ENCODE data around the gene HSPB8. TPM values are rescaled to one million over a fixed set of nuclear protein-coding genes. Genes with fewer than 3 reads are reported as not detected.

HSPB8 gene
- polyA plus RNA-seq, 1 of the 3 experiments (the other 2 are of a cell fraction), result 1.2 TPM

DNA sequence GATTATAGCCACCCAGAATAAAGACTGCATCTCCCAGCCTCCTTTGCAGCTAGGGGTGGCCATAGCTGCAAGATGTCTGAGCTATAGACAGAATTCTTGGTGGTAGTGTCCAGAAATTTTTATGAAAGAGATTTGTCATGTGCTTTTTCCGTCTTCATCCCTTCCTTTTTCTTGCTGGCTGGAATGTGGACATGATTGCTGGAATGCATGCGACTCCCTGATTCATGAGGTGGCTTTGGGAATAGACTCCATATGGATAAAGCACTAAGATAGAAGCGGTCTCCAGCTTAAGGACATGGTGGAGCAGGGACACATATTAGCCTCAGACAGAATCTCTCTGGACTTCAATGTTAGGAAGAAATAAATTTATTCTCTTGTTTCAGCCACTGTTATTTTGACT is 10.0 kb upstream of the HSPB8 start:
- no peaks in the 10 kb centered on the region for H4K20me1 ChIP-seq (ENCODE audit: insufficient read depth)
- no peak overlapping the region for H3K9ac ChIP-seq
- H3K4me3 ChIP-seq (ENCODE audit: low read depth in 2 of 2, low read length in 1 of 2), result no peak overlapping the region
- CTCF ChIA-PET, result interaction anchor here (1.0 kb wide), 1 partner anchor 8 kb away, joined by 3 read pairs; no protein-coding TSS in a partner anchor
- H3K4me2 ChIP-seq, result no peak overlapping the region
- 46% methylated on average over 3 of the region's 3 CpGs for WGBS (ENCODE audit: low lambda C conversion rate)
- no peaks in the 10 kb centered on the region for H3K79me2 ChIP-seq (ENCODE audit: insufficient read depth)
- no peak overlapping the region for H2AFZ ChIP-seq (ENCODE audit: low read depth)
- no peaks in the 10 kb centered on the region for H3K9me2 ChIP-seq
- H3F3A ChIP-seq (replicated peaks; ENCODE audit: insufficient read depth), result no peaks in the 10 kb centered on the region
- no peaks in the 10 kb centered on the region for H3K36me3 ChIP-seq (replicated peaks in 1 of 2; ENCODE audit: control insufficient read depth in 1 of 2, insufficient read depth in 2 of 2, low read length in 1 of 2)
- no peak overlapping the region for H3K27ac ChIP-seq (ENCODE audit: low read depth in 2 of 2, low read length in 1 of 2)
- no peaks in the 10 kb centered on the region for H3K27me3 ChIP-seq (ENCODE audit: insufficient read depth)
- no peak for DNase-seq
- POLR2A ChIA-PET, result no interaction called here
- H3K9me3 ChIP-seq, result no peaks in the 10 kb centered on the region
- TF ChIP-seq GATA2 (CRISPR knock-in tag; IDR thresholded peaks at IDR 0.05) (no peak), FOXM1 (IDR thresholded peaks at IDR 0.05; ENCODE audit: low read depth) (no peak), SIN3A (IDR thresholded peaks at IDR 0.05; ENCODE audit: borderline replicate concordance, low read depth, low read length) (no peak), EP300 (IDR thresholded peaks at IDR 0.05; ENCODE audit: borderline replicate concordance in 1 of 2, low read depth in 1 of 2, low read length in 1 of 2) (no peak), RXRA (IDR thresholded peaks at IDR 0.05; ENCODE audit: borderline replicate concordance, low read depth) (no peak), RCOR1 (IDR thresholded peaks at IDR 0.05; ENCODE audit: low read length) (no peak)
- TF ChIP-seq, protein P1, sequence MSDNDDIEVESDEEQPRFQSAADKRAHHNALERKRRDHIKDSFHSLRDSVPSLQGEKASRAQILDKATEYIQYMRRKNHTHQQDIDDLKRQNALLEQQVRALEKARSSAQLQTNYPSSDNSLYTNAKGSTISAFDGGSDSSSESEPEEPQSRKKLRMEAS (IDR thresholded peaks at IDR 0.05; ENCODE audit: low read depth), result no peak
- TF ChIP-seq, protein P2, sequence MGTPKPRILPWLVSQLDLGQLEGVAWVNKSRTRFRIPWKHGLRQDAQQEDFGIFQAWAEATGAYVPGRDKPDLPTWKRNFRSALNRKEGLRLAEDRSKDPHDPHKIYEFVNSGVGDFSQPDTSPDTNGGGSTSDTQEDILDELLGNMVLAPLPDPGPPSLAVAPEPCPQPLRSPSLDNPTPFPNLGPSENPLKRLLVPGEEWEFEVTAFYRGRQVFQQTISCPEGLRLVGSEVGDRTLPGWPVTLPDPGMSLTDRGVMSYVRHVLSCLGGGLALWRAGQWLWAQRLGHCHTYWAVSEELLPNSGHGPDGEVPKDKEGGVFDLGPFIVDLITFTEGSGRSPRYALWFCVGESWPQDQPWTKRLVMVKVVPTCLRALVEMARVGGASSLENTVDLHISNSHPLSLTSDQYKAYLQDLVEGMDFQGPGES (IDR thresholded peaks at IDR 0.05; ENCODE audit: low read depth, low read length), result no peak
- peaks cover 0 to 3% of the 10 kb centered on the region in 2 experiments; a peak in 1 of 4 replicates for H3K4me1 ChIP-seq (ENCODE audit: control insufficient read depth in 1 of 2, insufficient read depth in 2 of 2, low read depth in 1 of 2, low read length in 1 of 2)

DNA sequence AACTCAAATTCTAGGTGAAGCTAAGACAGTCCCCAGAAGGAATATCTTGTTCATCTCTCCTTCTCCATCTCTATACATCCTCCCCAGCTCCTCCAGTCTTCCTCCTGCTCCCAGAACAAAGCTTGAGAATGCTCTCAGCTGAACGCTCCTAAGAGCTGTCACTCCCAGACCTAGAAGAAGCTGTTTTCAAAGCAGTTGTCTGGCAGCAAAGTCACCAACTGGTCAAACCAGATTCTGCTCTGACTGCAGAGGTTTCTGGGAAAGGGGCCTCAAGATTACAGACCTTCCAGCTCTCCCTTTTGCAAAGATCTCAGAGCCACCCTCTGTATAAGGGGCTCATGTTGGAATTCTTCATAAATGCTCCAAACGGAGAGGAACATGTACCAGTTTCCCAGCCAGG is 9.6 kb upstream of the HSPB8 start:
- H3F3A ChIP-seq (replicated peaks; ENCODE audit: insufficient read depth), result no peaks in the 10 kb centered on the region
- no peaks in the 10 kb centered on the region for H3K79me2 ChIP-seq (ENCODE audit: insufficient read depth)
- TF ChIP-seq, protein P1 (IDR thresholded peaks at IDR 0.05; ENCODE audit: low read depth), result no peak
- TF ChIP-seq EZH2phosphoT487 (IDR thresholded peaks at IDR 0.05; ENCODE audit: borderline replicate concordance, low read depth) (no peak), GATA2 (CRISPR knock-in tag; IDR thresholded peaks at IDR 0.05) (no peak), ELF1 (IDR thresholded peaks at IDR 0.05) (no peak), CHD2 (IDR thresholded peaks at IDR 0.05; ENCODE audit: low read length, partially characterized antibody) (no peak), TEAD4 (IDR thresholded peaks at IDR 0.05; ENCODE audit: borderline replicate concordance, insufficient read depth) (no peak), TCF12 (IDR thresholded peaks at IDR 0.05) (no peak), POLR2AphosphoS5 (IDR thresholded peaks at IDR 0.05; ENCODE audit: low read depth, low read length) (no peak), YY1 (IDR thresholded peaks at IDR 0.05; ENCODE audit: low read depth) (no peak), SMC3 (IDR thresholded peaks at IDR 0.05; ENCODE audit: low read depth, low read length) (no peak), JUND (IDR thresholded peaks at IDR 0.05) (no peak), NRF1 (IDR thresholded peaks at IDR 0.05; ENCODE audit: low read depth, low read length) (no peak)
- TF ChIP-seq, protein P3, sequence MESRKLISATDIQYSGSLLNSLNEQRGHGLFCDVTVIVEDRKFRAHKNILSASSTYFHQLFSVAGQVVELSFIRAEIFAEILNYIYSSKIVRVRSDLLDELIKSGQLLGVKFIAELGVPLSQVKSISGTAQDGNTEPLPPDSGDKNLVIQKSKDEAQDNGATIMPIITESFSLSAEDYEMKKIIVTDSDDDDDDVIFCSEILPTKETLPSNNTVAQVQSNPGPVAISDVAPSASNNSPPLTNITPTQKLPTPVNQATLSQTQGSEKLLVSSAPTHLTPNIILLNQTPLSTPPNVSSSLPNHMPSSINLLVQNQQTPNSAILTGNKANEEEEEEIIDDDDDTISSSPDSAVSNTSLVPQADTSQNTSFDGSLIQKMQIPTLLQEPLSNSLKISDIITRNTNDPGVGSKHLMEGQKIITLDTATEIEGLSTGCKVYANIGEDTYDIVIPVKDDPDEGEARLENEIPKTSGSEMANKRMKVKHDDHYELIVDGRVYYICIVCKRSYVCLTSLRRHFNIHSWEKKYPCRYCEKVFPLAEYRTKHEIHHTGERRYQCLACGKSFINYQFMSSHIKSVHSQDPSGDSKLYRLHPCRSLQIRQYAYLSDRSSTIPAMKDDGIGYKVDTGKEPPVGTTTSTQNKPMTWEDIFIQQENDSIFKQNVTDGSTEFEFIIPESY (IDR thresholded peaks at IDR 0.05; ENCODE audit: borderline replicate concordance, low read depth), result no peak
- TF ChIP-seq, protein P2 (IDR thresholded peaks at IDR 0.05; ENCODE audit: low read depth, low read length), result no peak
- TF ChIP-seq, protein P4, sequence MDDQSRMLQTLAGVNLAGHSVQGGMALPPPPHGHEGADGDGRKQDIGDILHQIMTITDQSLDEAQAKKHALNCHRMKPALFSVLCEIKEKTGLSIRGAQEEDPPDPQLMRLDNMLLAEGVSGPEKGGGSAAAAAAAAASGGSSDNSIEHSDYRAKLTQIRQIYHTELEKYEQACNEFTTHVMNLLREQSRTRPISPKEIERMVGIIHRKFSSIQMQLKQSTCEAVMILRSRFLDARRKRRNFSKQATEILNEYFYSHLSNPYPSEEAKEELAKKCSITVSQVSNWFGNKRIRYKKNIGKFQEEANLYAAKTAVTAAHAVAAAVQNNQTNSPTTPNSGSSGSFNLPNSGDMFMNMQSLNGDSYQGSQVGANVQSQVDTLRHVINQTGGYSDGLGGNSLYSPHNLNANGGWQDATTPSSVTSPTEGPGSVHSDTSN (IDR thresholded peaks at IDR 0.05), result no peak
- no peaks in the 10 kb centered on the region for H3K27me3 ChIP-seq (ENCODE audit: insufficient read depth)
- H3K9me2 ChIP-seq, result no peaks in the 10 kb centered on the region
- 38% methylated on average over 2 of the region's 2 CpGs for WGBS (ENCODE audit: low lambda C conversion rate)
- no peak overlapping the region for H3K4me3 ChIP-seq (ENCODE audit: low read depth in 2 of 2, low read length in 1 of 2)
- H3K27ac ChIP-seq (ENCODE audit: low read depth in 2 of 2, low read length in 1 of 2), result no peak overlapping the region
- CTCF ChIA-PET, result interaction anchor here (1.0 kb wide), 1 partner anchor 8 kb away, joined by 3 read pairs; no protein-coding TSS in a partner anchor
- H3K9ac ChIP-seq, result no peak overlapping the region
- H3K9me3 ChIP-seq, result no peaks in the 10 kb centered on the region
- H3K4me1 ChIP-seq (ENCODE audit: control insufficient read depth in 1 of 2, insufficient read depth in 2 of 2, low read depth in 1 of 2, low read length in 1 of 2), result peaks cover 0 to under 1% of the 10 kb centered on the region in 2 experiments; a peak in 1 of 4 replicates
- H3K36me3 ChIP-seq (replicated peaks in 1 of 2; ENCODE audit: control insufficient read depth in 1 of 2, insufficient read depth in 2 of 2, low read length in 1 of 2), result no peaks in the 10 kb centered on the region
- H4K20me1 ChIP-seq (ENCODE audit: insufficient read depth), result no peaks in the 10 kb centered on the region
- no peak overlapping the region for H2AFZ ChIP-seq (ENCODE audit: low read depth)
- POLR2A ChIA-PET, result no interaction called here
- no peak overlapping the region for H3K4me2 ChIP-seq
- no peak for DNase-seq

Measured in SK-N-SH (cell line).